Common myeloid progenitor, CD34-positive (primary cell): ENCODE results near the gene PIAS3.

ENCODE experiments used
- CTCF ChIA-PET: fragments of 350-600 bp; sonication (Branson Sonifier 250); formaldehyde crosslinking; loops from one replicate; lab custom pipeline; 2021; ENCODE audit warnings: antibody characterized with exemption; lab: Charles Lee
- POLR2A ChIA-PET: fragments of 350-600 bp; sonication (Branson Sonifier 250); formaldehyde crosslinking; loops from one replicate; lab custom pipeline; 2021; ENCODE audit warnings: antibody characterized with exemption; lab: Charles Lee
- DNase-seq, 3 donors: peaks; one replicate each; pipeline versions ENCODE4 v3.0.0 to v3.0.0-alpha.2; 2013
- H3K27ac ChIP-seq, 2 experiments: 1 replicate in 1 of 2; 2 replicates in 1 of 2; pipeline ENCODE4 v1.7.0; 2013; ENCODE audit warnings: inconsistent platforms in 2 of 2, low read length in 2 of 2, mild to moderate bottlenecking in 2 of 2, low read depth in 1 of 2, moderate library complexity in 1 of 2; ENCODE audit not compliant: severe bottlenecking in 2 of 2, insufficient read depth in 1 of 2, poor library complexity in 1 of 2
- H3K27me3 ChIP-seq, 5 experiments: replicated peaks in 2 of 5; 1 replicate in 3 of 5; 2 replicates in 2 of 5; pipeline versions ENCODE4 v1.6.1 to v1.7.0; 2013; ENCODE audit warnings: low read length in 4 of 5, mild to moderate bottlenecking in 2 of 5, moderate library complexity in 2 of 5, inconsistent platforms in 1 of 5; ENCODE audit not compliant: insufficient read depth in 5 of 5, control insufficient read depth in 4 of 5
- H3K36me3 ChIP-seq, 4 experiments: 1 replicate in 2 of 4; 2 replicates in 2 of 4; pipeline versions ENCODE4 v1.6.1 to v1.7.0; 2013; ENCODE audit warnings: low read length in 3 of 4, control low read depth in 1 of 4, mild to moderate bottlenecking in 1 of 4; ENCODE audit not compliant: control insufficient read depth in 4 of 4, insufficient read depth in 4 of 4
- H3K4me1 ChIP-seq, 4 experiments: 1 replicate in 3 of 4; 2 replicates in 1 of 4; pipeline versions ENCODE4 v1.6.1 to v1.7.1; 2013; ENCODE audit warnings: low read length in 3 of 4, mild to moderate bottlenecking in 3 of 4, control low read depth in 1 of 4, inconsistent platforms in 1 of 4, moderate library complexity in 1 of 4; ENCODE audit not compliant: control insufficient read depth in 4 of 4, insufficient read depth in 4 of 4; ENCODE audit errors: control extremely low read depth in 1 of 4
- H3K4me3 ChIP-seq, 7 experiments: 1 replicate in 4 of 7; 2 replicates in 3 of 7; pipeline versions ENCODE4 v1.5.1 to v1.7.0; 2013; ENCODE audit warnings: mild to moderate bottlenecking in 7 of 7, low read length in 6 of 7, moderate library complexity in 6 of 7, inconsistent platforms in 2 of 7, low read depth in 2 of 7, control low read depth in 1 of 7; ENCODE audit not compliant: insufficient read depth in 4 of 7, control insufficient read depth in 1 of 7; ENCODE audit errors: extremely low read depth in 1 of 7
- H3K9me3 ChIP-seq, 5 experiments: 1 replicate in 4 of 5; 2 replicates in 1 of 5; pipeline versions ENCODE4 v1.6.1 to v1.7.1; 2013; ENCODE audit warnings: low read length in 4 of 5, mild to moderate bottlenecking in 2 of 5, inconsistent platforms in 1 of 5, low read depth in 1 of 5, moderate library complexity in 1 of 5; ENCODE audit not compliant: control insufficient read depth in 4 of 5, insufficient read depth in 2 of 5; ENCODE audit errors: control extremely low read depth in 1 of 5
- WGBS: methylation state at CpG from one replicate; pipeline ENCODE4 v1.1.5; 2013; ENCODE audit not compliant: insufficient coverage; 5-methylcytosine and 5-hydroxymethylcytosine counted together

The PIAS3 gene

GRCh38 chr1:145887631-145888030 lies 28.8 kb upstream of the PIAS3 start:
- DNase-seq: no peak
- CTCF ChIA-PET: interaction anchor here (1.0 kb wide), 1 partner anchor 23 kb away, joined by 4 read pairs; no protein-coding TSS in a partner anchor
- POLR2A ChIA-PET: no interaction called here
- Histone ChIP-seq H3K27me3 (peaks cover 0 to 12% (median 2%) of the 10 kb centered on the region in 5 experiments), H3K36me3 (no peaks in the 10 kb centered on the region), H3K9me3 (no peaks in the 10 kb centered on the region), H3K27ac (no peak overlapping the region), H3K4me1 (peaks cover 0 to 24% (median 17%) of the 10 kb centered on the region in 4 experiments), H3K4me3 (no peak overlapping the region)
- 100% methylated on average over 3 of the region's 5 CpGs for WGBS

DNA sequence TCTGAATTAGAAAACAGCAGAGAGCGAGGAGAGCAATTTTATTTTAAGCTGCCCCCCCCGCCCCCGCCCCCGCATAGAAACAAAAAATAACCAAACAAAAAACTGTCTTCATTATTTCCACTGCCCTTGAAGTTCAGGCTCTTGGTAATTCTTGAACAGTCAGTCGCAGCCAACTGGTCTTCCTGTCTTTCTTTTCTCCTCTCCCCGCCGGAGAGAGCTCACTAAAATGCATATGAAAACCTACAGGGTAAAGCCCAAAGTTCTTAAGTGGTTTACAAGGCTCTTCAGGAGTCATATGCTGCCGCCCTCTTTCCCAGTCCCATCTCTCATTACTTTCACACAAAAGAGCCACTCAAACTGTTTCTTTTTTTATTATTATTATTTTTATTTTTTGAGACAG lies 27.9 kb upstream of the PIAS3 start:
- Histone ChIP-seq H3K27ac (no peak overlapping the region), H3K36me3 (no peaks in the 10 kb centered on the region), H3K9me3 (no peaks in the 10 kb centered on the region), H3K4me1 (peaks cover 0 to 16% (median 11%) of the 10 kb centered on the region in 4 experiments), H3K27me3 (peaks cover 0 to 12% (median 2%) of the 10 kb centered on the region in 5 experiments), H3K4me3 (no peak overlapping the region)
- WGBS: 45% methylated on average over 1 of the region's 8 CpGs
- DNase-seq: no peak
- CTCF ChIA-PET: interaction anchor here (1.3 to 1.9 kb wide), 2 partner anchors 18 to 28 kb away, joined by 3 to 6 read pairs; partner anchors contain the start of gene PIAS3
- POLR2A ChIA-PET: interaction anchor here (0.5 kb wide), 1 partner anchor 54 kb away, joined by 5 read pairs; no protein-coding TSS in a partner anchor

DNA sequence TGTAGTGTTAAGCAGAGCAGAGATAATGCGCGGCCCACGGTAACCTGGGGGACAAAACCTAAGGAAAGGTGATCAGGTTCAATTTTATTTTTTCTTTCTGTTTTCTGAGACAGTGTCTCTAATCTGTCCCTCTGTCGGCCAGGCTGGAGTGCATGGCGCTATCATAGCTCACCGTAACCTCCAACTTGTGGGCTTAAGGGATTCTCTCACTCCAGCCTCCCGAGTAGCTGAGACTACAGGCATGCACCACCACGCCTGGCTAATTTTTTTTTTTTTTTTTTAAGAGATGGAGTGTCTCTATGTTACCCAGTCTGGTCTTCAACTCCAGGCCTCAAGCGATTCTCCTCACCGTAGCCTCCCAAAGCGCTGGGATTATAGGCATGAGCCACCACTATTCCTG lies 27.5 kb upstream of the PIAS3 start:
- CTCF ChIA-PET: interaction anchor here (1.3 to 1.9 kb wide), 3 partner anchors 17 to 28 kb away, joined by 3 to 6 read pairs (median 5); partner anchors contain the start of gene PIAS3

GRCh38 chr1:145885738-145886287 lies 26.9 kb upstream of the PIAS3 start, which contains the start of gene ANKRD35:
Gene ANKRD35 (minus strand): TSS chr1:145885866. CDS start chr1:145885758, 108 bp downstream.
- ChIA-PET CTCF (interaction anchor here (0.7 to 3.5 kb wide), 8 partner anchors 14 to 40 kb away, joined by 3 to 12 read pairs (median 5); partner anchors contain the start of genes ITGA10, NUDT17 and PIAS3), POLR2A (interaction anchor here (0.6 kb wide), 2 partner anchors 9 to 133 kb away, joined by 5 to 6 read pairs; no protein-coding TSS in a partner anchor)
- WGBS: under 1% methylated on average over 19 of the region's 36 CpGs
- peaks cover 0 to 12% (median 2%) of the 10 kb centered on the region in 5 experiments for H3K27me3 ChIP-seq
- H3K4me3 ChIP-seq: peak within 1 kb of the TSS; percentile 46 to 90 (median 74)
- H3K9me3 ChIP-seq: no peaks in the 10 kb centered on the region
- DNase-seq: peak; percentile 69 to 85 (median 84)
- H3K4me1 ChIP-seq: peaks cover 0 to 11% (median 9%) of the 10 kb centered on the region in 4 experiments
- no peak within 1 kb of the TSS for H3K27ac ChIP-seq
- no peaks in the 10 kb centered on the region for H3K36me3 ChIP-seq

More for the DNA sequence above, 27.5 kb upstream of the PIAS3 start:
- peaks cover 0 to 12% (median 2%) of the 10 kb centered on the region in 5 experiments for H3K27me3 ChIP-seq
- H3K9me3 ChIP-seq: no peaks in the 10 kb centered on the region
- no peak overlapping the region for H3K27ac ChIP-seq
- WGBS: 71% methylated on average over 7 of the region's 11 CpGs
- peak in 2 of 3 donors; percentile 22 to 44 for DNase-seq
- H3K36me3 ChIP-seq: no peaks in the 10 kb centered on the region
- POLR2A ChIA-PET: interaction anchor here (0.5 to 0.6 kb wide), 2 partner anchors 54 to 132 kb away, joined by 5 read pairs; no protein-coding TSS in a partner anchor
- H3K4me3 ChIP-seq: peak overlapping the region in 6 of 7 experiments; percentile 65 to 90 (median 78)
- peaks cover 0 to 11% (median 9%) of the 10 kb centered on the region in 4 experiments for H3K4me1 ChIP-seq

- Histone ChIP-seq H3K4me1 (peaks cover 4 to 21% (median 15%) of the 10 kb centered on the region in 4 experiments), H3K27ac (no peak overlapping the region), H3K36me3 (no peaks in the 10 kb centered on the region), H3K4me3 (no peak overlapping the region), H3K9me3 (no peaks in the 10 kb centered on the region), H3K27me3 (peaks cover 0 to 12% (median 2%) of the 10 kb centered on the region in 5 experiments)
- DNase-seq: no peak
- ChIA-PET POLR2A (no interaction called here), CTCF (interaction anchor here (1.1 to 6.6 kb wide), 7 partner anchors 12 to 39 kb away, joined by 4 to 47 read pairs (median 8); partner anchors contain the start of genes ITGA10, NUDT17 and PIAS3)
- WGBS: 100% methylated on average over 1 of the region's 1 CpG
Measured at GRCh38 chr1:145884675-145885074, 25.8 kb upstream of the PIAS3 start.

DNA sequence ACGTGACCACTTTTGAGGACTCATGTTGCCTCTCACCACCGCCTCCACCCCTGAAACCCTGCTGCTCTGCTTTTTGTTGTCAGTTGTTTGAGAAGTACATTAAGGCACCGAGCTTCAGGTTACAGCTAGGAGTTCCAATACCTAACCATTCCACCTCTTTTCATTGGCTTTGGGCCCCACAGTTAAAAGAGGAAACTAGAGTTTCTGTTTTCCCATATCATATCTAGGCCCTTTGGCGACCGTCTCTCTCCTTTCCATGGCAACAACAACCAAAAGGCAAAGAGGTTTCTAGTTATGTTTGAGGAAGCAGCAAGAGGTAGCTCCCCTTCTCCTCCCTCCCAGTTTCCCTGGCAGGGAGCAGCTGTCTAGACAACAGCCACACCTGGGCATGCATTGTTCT lies 20.9 kb upstream of the PIAS3 start:
- H3K27me3 ChIP-seq: peaks cover 0 to 5% (median 0%) of the 10 kb centered on the region in 5 experiments
- H3K4me1 ChIP-seq: peaks cover 4 to 14% (median 7%) of the 10 kb centered on the region in 4 experiments
- WGBS: 89% methylated on average over 3 of the region's 5 CpGs
- ChIA-PET CTCF (interaction anchor here (1.1 to 6.6 kb wide), 5 partner anchors 12 to 32 kb away, joined by 4 to 47 read pairs (median 13); partner anchors contain the start of genes NUDT17 and PIAS3), POLR2A (interaction anchor here (0.5 to 0.9 kb wide), 2 partner anchors 21 to 131 kb away, joined by 3 to 4 read pairs; partner anchors contain the start of gene PIAS3)
- no peak overlapping the region for H3K27ac ChIP-seq
- no peaks in the 10 kb centered on the region for H3K9me3 ChIP-seq
- H3K4me3 ChIP-seq: peak overlapping the region in 1 of 7 experiments; percentile 6
- peak; percentile 25 to 63 (median 61) for DNase-seq
- H3K36me3 ChIP-seq: no peaks in the 10 kb centered on the region
